CD4-positive, alpha-beta T cell treated with Interleukin-15 for 1 hour (primary cell): ENCODE measurements around the gene NEURL4.

Experiments used
- DNase-seq: peaks from one replicate; pipeline ENCODE4 v3.0.0-alpha.2; 2020

The NEURL4 gene

DNA sequence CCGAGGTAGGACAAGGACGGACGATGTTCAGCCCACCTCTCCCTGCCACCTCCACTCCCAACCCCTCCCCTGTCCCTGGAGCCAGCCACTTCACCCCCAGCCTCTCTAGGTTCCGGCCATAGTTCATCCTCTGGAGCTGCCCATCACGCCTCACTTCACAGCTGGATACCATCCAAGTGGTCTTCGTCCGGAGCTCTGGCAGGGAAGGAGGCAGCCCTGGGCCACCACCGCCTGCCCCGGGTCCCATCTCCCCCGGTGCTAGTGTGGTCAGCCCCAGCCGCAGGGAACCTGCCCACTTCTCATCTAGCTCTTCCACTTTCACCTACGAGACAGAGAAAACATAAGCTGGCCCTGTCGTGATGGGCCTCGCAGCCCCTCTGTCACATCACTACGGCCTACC, 7.7 kb downstream of the NEURL4 start:
- no peak for DNase-seq

DNA sequence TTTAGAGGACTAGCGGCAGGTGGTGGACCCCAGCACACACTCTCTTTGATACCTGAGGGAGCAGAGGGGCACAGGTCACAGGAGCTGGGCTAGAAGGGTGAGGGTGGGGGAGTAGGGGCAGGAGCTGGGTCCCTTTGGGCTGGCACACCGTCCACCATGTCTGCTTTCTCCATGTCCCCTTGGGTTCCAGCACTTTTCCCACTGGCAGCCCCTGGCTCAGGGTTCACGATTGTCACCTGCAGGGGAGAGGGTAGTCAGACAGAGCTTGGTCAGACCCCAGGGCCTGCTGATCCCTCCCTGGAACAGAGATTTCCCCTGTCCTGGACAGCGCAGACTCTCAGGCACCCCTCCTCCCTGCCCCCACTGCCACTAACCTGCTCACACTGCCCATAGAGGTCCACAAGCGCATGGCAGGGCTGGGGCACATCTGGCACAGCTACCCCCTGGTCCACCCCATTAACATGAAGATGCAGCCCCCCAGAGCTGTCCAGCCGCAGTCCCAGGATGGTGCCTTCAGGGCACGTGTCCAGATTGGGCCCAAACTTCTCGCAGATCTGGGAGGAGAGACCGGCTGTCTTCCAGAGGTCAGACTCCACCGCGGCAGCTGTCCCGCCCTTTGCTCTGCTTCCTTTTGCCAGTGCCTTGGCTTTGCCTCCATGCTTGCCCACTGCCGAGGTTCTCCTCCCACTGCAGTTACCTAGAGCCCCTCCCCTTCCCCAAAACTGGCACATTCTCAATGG, 10.8 kb downstream of the NEURL4 start:
- no peak for DNase-seq

DNA sequence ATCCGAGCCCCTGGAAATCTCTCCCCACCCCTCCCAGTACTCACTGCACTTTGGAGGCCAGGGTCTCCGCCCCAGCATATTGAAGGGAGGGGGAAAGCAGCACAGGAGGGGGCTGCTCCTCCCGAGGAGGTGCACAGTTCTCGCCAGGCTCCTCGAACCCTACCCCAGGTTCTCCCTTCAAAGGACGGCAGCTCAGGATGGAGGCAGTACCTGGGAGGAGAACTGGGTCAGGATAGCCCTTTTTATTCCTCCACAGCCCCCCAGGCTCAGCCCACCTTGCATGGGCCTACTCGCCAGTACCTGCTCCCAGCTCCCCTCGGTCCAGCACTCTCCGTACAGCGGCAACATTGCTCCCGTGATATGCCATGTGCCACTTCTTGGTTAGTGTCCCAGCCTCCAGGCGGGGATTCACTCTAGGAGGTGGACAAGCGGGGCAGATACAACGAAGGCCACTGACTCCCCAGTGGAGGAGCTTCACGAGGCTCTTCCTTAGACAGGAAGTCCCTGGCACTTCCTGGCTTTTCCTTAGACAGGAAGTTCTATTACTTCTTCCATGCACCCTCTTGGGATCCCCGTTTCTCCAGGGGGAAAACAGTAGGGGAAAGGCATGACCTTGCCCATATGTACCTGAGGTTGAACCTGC, 11.9 kb downstream of the NEURL4 start:
- no peak for DNase-seq

DNA sequence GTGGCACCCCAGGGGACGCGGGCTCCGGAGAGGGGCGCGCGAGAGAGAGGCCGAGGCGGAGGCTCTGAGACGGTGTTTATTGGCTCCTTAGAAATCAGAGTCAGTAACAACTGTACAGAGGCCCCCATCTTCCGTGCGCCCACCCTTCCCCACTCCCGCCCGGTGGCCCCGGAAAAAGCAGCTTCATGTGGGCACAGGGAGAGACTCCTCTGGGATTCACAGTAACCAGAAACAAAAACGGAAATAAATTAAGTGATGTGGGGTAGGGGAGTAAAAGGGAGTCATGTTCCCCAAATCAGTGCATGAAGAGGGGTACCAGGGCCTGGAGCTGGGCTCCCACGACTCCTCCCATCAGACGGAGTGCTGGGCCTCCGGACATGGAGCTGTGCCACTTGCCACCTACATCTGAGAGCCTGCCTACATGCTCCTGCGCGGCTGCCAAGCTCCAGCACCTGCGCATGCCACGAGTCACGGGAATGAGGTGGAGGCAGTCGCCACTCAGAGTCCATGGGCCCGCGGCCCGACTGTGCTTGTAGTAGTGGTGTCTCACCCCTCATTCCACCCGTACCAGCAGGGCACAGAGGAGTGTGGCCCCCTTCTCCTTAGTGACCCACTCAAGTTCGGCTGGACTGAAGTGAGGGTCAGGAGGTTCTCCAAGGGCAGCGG, 13.4 kb downstream of the NEURL4 start:
- DNase-seq = no peak

DNA sequence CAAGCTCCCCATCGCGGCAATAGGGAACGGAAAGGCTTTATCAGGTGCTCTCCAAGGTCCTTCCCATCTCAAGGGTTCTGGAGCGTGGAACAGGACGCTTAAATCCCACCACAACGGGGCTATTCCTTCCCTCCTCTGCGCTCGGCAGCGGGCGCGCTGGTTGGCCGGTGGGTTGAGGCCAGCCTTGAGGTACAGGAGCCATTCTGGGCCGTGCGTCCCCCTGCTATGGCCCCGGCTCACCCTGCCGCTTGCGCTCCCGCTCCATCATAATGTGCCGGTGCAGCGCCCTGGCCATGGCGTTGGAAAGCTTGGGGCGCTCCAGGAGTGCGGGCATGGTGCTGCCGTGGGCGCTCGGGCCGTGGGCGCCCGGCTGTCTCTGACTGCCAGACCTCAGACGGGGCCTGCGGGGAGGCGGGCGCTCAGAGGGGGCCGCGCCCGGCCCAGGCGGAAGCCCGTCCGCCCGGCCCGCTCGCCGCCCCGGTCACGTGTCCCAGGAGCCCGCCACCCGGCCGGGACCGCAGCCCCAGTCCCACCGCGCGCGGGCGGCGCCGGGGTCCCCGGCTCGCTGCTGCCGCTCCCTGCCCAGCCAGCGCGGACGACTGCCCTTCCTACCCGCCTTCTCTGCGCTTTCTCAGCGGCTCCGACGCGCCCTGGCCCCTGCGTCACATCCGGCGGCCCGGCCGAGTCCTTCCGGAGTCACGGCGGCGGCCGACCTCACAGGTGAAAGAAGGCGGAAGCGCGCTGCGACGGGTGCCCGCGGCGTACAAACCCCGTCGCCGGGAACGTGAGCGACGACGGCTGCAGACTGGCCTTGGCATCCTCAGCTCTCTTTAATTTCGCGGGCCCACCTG, 14.2 kb downstream of the NEURL4 start, which contains the start of gene GPS2:
Gene GPS2 (minus strand): TSS at position 642 of the 851 bp plus-strand sequence. CDS start 308 bp downstream, at position 334.
- DNase-seq = peak; percentile 92

DNA sequence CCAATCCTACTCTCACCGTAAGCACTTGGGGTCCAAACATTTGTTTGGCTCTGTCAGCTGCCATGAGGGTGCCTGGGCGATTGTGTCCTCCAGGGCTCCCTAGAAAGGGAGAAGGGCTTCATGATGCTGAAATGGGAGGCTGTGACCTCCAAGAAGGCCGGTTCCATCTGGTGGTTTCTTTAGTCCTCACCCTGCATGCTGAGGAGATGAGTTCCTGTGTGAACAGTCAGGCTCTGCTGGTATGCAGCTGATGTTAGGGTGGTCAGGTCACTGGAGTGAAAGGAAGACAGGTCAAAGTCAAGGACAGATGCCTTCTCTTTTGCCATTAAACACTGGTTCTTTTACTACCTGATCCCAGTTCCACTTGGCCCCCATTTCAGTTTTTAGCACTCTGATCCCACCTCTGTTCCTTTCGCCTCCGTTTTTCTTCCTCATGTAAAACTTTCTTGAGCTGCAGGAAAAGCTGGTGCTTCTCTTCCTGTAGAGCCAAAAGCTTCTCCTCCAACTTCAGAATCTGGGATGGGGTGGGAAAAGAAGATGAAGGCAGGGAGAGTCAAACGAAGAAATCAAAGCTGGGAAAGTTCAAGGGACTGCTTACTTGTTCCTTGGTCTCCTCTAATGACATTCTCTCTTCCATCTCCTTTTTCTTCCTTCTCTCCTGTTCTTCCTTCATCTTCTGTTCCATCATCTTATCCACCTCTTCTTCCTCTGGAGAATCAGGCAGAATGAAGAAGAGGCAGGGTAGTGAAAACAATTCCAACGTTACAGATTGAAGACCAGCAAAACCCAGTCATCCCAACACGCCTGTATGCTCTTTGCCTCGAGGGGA, 15.0 kb downstream of the NEURL4 start:
- DNase-seq = no peak

DNA sequence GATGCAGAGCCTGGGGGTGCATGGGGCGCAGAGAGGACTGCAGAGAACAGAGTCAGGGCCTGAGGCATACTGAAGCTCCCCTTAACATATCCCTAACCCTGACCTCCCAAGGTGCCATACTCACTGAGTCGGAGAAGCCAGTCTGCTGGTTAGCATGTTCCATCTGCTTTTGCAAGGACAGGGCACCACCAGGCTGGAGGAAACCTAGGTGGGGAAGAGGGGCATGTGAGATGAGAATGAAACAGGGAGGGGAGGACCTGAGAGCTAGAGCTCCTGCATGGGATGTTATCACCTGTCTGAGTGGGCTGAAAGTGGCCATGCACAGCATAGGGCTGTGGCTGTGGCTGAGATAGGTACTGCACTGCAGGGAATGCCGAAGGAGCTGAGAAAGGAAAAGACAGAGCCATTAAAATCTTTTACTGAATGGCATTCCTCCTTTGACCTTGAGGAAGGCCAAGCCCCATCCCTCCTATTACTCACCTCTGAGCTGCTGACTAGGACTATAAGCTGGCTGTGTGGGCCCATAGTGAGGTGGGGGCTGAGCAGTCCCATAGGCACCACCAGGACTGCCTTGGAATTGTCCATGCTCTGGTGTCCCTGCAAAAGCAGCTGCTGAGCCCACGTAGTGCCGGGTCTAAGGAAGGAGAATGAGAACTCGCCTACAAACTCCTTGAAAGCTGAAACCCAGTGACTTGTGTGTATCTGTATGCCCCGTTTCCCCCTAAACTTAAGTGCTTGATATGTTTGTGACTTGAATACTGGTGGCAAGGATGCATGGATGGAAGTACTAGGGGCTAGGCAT, 15.8 kb downstream of the NEURL4 start:
- no peak for DNase-seq

DNA sequence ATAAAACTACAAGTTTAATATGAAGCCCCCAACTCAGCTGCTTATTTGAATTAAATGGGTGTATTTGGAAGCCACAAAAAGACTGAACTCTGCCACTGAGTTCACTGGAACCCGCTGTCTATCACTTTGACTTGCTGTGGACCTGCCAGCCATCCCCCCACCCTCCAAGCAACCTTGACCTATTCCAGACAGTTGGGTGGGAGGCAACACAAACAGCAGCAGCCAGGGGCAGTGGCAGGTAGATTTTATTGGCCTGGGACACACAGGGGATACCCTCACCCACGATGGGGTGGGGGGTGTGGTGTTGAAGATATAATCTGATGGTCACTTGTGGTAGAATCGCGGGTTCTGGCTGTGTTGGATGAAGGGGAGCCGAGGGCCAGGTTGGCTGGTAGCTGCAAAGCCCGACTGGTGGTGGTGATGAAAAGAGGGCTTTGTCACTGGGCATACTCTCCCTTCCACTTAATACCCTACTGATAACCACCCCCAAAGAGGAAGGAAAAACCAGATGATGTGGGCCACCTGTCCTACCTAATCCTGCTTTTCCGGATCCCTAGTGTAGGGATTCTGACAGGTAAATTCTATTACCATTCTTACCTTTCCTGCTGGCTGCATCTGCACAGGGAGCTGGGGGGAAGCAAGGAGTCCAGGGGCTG, 16.6 kb downstream of the NEURL4 start:
- DNase-seq = no peak

DNA sequence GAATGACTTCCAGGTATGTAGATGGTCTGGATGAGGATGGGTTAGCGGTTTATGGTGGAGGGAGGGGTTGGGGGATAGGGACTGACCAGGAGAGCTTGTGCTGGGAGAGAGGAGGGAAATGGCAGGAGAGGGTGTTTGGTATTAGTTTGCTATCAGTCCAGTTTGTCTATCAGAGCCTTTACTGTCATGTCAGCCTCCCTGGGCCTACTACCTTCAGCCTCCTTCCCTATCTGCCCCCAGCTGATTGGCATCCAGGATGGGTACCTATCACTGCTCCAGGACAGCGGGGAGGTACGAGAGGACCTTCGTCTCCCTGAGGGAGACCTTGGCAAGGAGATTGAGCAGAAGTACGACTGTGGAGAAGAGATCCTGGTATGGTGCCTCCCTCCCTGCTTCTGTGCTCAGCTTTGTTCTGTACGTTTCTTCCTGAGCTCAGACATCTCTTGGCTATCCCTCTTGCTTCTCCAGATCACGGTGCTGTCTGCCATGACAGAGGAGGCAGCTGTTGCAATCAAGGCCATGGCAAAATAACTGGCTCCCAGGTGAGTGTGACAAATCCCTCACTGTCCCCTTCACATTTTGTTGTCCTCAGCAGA, 17.9 kb downstream of the NEURL4 start:
- DNase-seq = no peak

DNA sequence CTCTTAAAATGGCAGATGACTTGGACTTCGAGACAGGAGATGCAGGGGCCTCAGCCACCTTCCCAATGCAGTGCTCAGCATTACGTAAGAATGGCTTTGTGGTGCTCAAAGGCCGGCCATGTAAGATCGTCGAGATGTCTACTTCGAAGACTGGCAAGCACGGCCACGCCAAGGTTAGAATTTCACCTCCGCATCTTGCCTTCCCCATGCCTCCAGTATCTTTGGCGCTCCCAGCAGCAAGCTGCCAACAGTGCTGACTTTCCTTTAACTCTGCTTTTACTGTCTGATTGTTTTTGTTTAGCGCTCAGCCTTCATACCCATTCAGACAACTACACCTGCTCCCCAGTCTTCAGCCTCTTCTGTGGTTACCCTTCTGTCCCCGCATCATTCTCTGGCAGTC, 19.5 kb downstream of the NEURL4 start:
- DNase-seq = no peak

DNA sequence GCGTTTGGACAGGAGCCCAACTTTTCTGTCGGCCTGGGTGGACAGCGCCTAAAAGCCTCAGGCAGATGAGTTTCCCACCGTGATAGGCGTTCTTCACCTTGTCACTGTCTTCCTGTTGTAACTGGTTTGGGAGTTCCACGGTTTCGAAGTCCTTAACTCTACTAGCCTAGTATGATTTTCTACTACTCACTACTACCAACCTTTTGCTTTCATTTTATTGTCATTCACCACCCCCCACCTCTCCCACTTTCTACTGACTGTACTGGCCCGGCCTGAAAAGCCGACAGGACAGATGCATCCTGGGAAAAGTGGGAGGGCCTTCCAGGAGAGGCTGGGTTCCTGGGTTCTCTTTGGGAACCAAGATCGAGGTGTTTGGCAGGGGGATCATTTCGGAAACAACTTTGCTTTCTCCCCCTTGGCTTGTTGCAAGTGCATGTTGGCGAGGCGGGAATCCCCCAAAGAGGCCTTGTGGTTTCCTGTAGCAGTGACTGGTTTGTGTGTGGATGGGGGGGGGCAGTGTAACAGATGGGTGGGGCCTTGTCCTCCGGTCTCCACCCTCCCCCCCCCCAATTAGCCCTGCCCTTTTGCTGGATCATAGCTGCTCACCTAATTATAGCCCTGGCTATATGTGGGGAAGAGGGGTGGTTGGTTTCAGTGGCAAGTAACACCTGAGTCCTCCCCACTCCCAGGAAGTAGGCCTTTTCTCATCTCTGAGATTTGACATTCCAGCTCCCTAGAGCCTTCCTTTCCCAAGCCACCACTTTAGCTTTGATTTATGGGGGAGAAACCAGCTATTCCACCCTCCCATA, 20.3 kb downstream of the NEURL4 start:
- DNase-seq = peak; percentile 94

DNA sequence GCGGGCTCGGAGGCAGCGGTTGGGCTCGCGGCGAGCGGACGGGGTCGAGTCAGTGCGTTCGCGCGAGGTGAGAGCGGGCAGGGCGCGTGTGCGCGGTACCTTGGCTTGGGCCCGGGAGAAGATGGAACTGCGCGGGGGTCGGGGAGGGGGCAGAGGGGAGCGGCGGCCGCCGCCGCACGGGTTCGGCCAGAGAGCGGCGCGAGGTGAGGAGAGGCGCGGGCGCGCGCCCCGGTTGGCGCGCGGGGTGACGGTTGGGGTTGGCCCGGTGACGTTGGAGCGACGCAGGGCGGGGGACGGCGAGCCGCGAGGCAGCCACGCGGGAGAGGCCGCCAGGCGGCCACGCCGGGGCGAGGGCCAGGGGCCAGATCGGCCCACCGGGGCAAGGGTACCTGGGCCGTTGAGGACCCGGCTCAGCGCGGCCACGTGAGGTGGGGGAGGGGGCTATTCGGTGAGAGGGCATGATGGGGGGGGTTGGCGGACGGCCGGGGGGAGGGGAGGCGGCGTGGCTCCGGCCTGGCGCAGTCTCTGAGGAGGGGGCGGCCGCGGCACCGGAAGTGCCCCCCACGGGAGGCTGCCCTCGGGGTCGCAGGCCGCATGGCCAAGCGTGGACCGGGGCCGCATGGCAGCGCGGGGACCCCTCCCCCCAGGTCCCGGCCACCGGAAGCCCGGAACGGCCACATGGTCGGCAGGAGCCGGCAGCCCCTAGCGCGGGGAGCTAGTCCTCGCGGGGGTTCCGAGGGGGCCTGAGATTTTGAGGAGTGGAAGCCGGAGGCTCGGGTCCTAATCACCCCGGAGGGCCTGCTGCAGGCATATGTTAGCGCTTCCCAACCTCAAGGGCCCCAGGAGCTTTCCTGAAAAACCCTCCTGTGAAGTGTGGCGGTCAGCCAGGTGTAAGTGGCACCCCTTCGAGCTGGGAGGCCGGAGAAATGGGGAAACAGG, 21.2 kb downstream of the NEURL4 start:
- peak; percentile 61 for DNase-seq

DNA sequence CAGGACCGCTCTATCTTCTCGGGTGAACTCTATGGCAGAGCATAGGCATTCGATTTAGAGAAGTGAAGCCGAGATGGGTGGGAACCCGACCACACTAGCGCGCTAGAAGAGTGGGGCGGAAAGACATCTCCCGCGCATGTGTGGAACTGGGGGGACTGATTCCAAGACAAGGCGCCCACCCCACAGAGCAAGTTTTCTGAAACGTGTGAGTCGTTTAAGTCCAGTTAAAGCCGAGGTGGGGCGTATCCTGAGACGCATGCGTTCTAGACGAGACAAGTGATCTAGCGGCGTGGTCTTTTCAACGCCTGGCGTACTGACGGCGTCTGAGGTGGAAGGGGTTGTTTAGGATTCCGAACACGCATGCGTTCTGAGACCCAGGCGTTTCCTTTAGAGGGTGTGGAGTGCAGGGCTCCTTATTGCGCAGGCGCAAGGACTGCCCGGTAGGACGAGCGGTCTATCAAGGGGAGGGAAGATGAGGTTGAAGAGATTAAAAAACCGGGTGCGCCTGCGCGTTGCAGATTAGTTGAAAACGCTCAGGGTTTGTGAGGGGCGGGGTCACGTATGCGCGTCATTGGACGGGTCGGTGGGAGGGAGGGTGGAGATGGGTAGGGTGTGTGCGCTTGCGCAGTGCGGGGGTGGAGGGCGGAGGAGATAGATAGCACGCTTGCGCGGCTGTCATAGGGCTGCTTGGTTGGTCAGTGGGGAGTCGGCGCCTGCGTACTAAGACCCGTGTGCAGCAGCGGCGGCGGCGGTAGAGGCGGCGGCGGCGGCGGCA, 22.0 kb downstream of the NEURL4 start, which contains the start of gene EIF5A:
Gene EIF5A (plus strand): TSS at position 718 of the 775 bp plus-strand sequence. CDS start 2,008 bp downstream, outside the sequence.
- peak; percentile 100 for DNase-seq

DNA sequence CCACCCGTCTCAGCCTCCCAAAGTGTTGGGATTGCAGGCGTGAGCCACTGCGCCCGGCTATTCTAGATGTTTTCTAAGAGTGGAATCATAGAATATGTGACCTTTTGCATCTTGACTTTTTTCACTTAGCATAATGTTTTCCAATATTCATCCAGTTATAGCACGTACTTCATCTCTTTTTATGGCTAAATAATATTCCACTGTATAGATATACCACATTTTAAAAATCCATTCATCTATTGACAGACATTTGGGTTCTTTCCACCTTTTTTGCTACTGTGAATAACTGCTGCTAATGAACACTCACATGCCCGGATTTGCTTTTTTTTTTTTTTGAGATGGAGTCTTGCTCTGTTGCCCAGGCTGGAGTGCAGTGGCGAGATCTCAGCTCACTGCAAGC, 25.0 kb downstream of the NEURL4 start:
- DNase-seq = no peak

DNA sequence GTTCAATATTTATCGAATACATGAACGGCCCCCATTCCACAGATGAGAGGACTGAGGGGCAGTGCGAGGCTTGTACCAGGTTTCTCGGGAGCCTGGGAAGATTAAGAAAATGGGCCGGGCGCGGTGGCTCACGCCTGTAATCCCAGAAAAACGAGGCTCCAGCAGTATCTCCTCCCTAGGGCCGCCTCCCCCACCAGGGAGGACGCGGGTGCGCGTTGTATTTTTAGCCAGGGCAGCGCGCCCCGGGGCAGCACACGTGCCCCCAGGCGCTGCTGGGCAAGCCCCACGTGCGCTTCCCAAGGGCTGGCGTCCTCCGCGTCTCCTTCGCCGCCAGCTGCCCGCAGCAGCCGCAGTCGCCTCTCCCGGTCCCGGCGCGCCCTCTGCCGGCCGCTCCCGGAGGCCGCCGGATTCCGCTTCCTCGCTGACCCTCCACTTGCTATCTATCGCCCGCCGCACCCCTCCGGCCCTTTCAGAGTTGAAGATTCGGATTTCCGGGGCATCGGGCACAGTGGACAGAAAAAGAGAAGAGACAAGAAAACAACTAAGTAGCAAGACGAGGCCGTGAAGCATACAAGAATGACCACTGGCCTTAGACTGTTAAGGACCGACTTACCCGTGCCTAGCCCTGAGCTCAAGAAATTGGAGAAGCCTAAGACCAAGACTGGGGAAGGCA, 32.8 kb downstream of the NEURL4 start:
- DNase-seq = peak; percentile 74
